Caco-2 (cell line): Measurements from ENCODE around the gene ZNF207. TPM values are rescaled to one million over a fixed set of nuclear protein-coding genes. Genes with fewer than 3 reads are reported as not detected.

Source experiments
- BruUV-seq: library from RNA; stranded (reverse); fragments of 400-500 nt; replicated peaks from 2 replicates; lab custom pipeline; 2021; lab: Mats Ljungman, UMichigan
- CTCF ChIA-PET: fragments of 300-600 bp; sonication (Branson Sonifier 250); formaldehyde crosslinking; loops from one replicate; lab custom pipeline; 2022; ENCODE audit warnings: antibody characterized with exemption; lab: Charles Lee
- POLR2A ChIA-PET: fragments of 300-600 bp; sonication (Branson Sonifier 250); formaldehyde crosslinking; loops from one replicate; lab custom pipeline; 2022; ENCODE audit warnings: antibody characterized with exemption; lab: Charles Lee
- DNase-seq, 2 experiments: peaks; one replicate each; pipeline versions ENCODE4 v3.0.0 to v3.0.0-alpha.2; 2020 to 2022
- H3K27me3 ChIP-seq: replicated peaks from 2 replicates; pipeline ENCODE4 v1.6.0; 2011; ENCODE audit warnings: low read length; ENCODE audit not compliant: control insufficient read depth, insufficient read depth
- H3K36me3 ChIP-seq: 2 replicates; pipeline ENCODE4 v1.5.1; 2011; ENCODE audit warnings: low read length; ENCODE audit not compliant: control insufficient read depth, insufficient read depth
- H3K4me1 ChIP-seq: fragments of 250-450 bp; sonication (Bioruptor Pico); 2 replicates; pipeline ENCODE4 v1.5.1; 2020; ENCODE audit warnings: mild to moderate bottlenecking
- H3K4me3 ChIP-seq: 2 replicates; pipeline ENCODE4 v1.5.1; 2011; ENCODE audit warnings: low read depth, mild to moderate bottlenecking, control low read depth, low read length
- H3K9me3 ChIP-seq: fragments of 250-450 bp; sonication (Bioruptor Pico); 2 replicates; pipeline ENCODE4 v1.5.1; 2020; ENCODE audit warnings: mild to moderate bottlenecking, moderate library complexity
- H3K27ac Mint-ChIP-seq: one replicate; pipeline ENCODE4 v1.8.0; 2022; ENCODE audit warnings: mixed read lengths; ENCODE audit not compliant: unreplicated experiment
- H3K27me3 Mint-ChIP-seq: one replicate; pipeline ENCODE4 v1.8.0; 2022; ENCODE audit warnings: mixed read lengths; ENCODE audit not compliant: insufficient read depth, unreplicated experiment
- H3K36me3 Mint-ChIP-seq: one replicate; pipeline ENCODE4 v1.8.0; 2022; ENCODE audit warnings: mild to moderate bottlenecking, mixed read lengths; ENCODE audit not compliant: insufficient read depth, unreplicated experiment
- H3K4me1 Mint-ChIP-seq: one replicate; pipeline ENCODE4 v1.8.0; 2022; ENCODE audit warnings: low read depth, mixed read lengths; ENCODE audit not compliant: unreplicated experiment
- H3K4me3 Mint-ChIP-seq: one replicate; pipeline ENCODE4 v1.8.0; 2022; ENCODE audit warnings: mild to moderate bottlenecking, moderate library complexity, mixed read lengths; ENCODE audit not compliant: unreplicated experiment
- H3K9me3 Mint-ChIP-seq: one replicate; pipeline ENCODE4 v1.8.0; 2022; ENCODE audit warnings: mixed read lengths; ENCODE audit not compliant: unreplicated experiment
- intact Hi-C: fragments of 100-400 bp; cut with micrococcal nuclease; formaldehyde crosslinking; loops from one replicate; pipeline ENCODE4 v1.10.0; 2022; ENCODE audit not compliant: unreplicated experiment
- total RNA-seq: library from RNA; stranded (reverse); gene quantifications from 2 replicates; pipeline ENCODE4 v1.2.3, GENCODE V29; 2022
- TF ChIP-seq, protein P1 (sequence below), 2 experiments: fragments of 200-600 bp in 1 of 2; IDR thresholded peaks; 1 replicate in 1 of 2; 2 replicates in 1 of 2; pipeline versions ENCODE4 v1.5.1 to v1.8.0; 2011 to 2022; ENCODE audit warnings: antibody characterized with exemption in 1 of 2, control low read depth in 1 of 2, inconsistent platforms in 1 of 2, low read depth in 1 of 2, low read length in 1 of 2, mild to moderate bottlenecking in 1 of 2, moderate library complexity in 1 of 2; ENCODE audit not compliant: insufficient read depth in 1 of 2, severe bottlenecking in 1 of 2, unreplicated experiment in 1 of 2

The ZNF207 gene
- total RNA-seq, 1 experiment from 2014 or later = 211 TPM

DNA sequence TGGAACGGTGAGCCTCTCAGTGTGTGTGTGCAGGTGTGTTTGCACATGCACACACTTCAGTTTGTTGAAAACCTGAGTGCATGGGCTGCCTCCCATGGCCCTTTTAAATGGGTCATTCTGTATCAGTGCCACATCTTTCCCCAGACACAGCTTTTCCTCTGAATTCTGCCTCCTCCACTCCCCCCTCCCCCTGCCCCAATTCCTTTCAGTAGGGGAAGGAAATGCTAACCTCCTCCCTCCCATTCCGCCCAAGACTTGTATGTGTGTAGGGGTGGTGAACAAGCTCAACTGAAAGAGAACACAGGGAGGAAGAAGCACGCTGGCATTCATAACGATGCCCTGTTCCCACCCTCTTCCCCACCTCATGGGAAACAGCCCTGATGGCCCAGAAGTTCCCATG is 42.3 kb upstream of the ZNF207 start:
- H3K27me3 ChIP-seq = no peaks in the 10 kb centered on the region
- Mint-ChIP-seq H3K4me1 (no peaks in the 10 kb centered on the region), H3K9me3 (no peaks in the 10 kb centered on the region), H3K27ac (no peak overlapping the region), H3K27me3 (no peaks in the 10 kb centered on the region), H3K36me3 (no peaks in the 10 kb centered on the region), H3K4me3 (no peak overlapping the region)
- 0 out of 2 replicates have a peak, but pooled peaks cover 7% of the 10 kb centered on the region for H3K4me1 ChIP-seq
- DNase-seq = no peak
- intact Hi-C loops = no loop called here
- no peaks in the 10 kb centered on the region for H3K9me3 ChIP-seq
- no peak overlapping the region for H3K4me3 ChIP-seq
- ChIA-PET CTCF (no interaction called here), POLR2A (no interaction called here)
- H3K36me3 ChIP-seq = no peaks in the 10 kb centered on the region
- TF ChIP-seq, protein P1, sequence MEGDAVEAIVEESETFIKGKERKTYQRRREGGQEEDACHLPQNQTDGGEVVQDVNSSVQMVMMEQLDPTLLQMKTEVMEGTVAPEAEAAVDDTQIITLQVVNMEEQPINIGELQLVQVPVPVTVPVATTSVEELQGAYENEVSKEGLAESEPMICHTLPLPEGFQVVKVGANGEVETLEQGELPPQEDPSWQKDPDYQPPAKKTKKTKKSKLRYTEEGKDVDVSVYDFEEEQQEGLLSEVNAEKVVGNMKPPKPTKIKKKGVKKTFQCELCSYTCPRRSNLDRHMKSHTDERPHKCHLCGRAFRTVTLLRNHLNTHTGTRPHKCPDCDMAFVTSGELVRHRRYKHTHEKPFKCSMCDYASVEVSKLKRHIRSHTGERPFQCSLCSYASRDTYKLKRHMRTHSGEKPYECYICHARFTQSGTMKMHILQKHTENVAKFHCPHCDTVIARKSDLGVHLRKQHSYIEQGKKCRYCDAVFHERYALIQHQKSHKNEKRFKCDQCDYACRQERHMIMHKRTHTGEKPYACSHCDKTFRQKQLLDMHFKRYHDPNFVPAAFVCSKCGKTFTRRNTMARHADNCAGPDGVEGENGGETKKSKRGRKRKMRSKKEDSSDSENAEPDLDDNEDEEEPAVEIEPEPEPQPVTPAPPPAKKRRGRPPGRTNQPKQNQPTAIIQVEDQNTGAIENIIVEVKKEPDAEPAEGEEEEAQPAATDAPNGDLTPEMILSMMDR (IDR thresholded peaks at IDR 0.05; ENCODE audit: insufficient read depth in 1 of 2, low read depth in 1 of 2, low read length in 1 of 2, severe bottlenecking in 1 of 2, unreplicated experiment in 1 of 2) = no peak
- BruUV-seq = no TSS peak

DNA sequence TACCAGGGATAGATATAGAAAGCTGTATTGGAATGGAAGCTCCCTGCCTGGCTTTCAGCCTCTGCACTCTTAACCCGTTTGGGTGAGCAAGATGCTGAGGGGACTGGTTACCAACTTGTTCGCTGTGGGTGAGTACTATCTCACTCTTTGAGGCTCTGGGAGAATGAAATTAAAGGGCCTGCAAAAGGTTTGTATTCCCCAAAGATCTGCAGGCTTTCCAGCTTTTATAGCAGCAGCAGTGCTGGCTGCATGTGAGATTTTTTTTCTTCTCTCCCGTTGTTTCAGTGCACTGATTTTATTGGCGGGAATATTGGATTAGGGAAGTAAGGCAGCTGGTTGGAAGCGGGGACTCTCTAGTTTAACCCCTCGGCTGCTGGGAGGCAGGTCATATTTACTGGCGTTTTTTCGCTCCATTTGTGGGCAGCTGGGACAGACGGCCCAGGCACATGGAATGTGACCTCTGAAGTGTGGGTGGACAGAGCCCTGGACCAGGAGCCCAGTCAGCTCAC is 38.9 kb upstream of the ZNF207 start:
- Histone ChIP-seq H3K4me3 (no peak overlapping the region), H3K9me3 (no peaks in the 10 kb centered on the region), H3K4me1 (no peaks in the 10 kb centered on the region), H3K27me3 (no peaks in the 10 kb centered on the region), H3K36me3 (no peaks in the 10 kb centered on the region)
- Mint-ChIP-seq H3K27me3 (peaks cover 6% of the 10 kb centered on the region), H3K36me3 (no peaks in the 10 kb centered on the region), H3K4me1 (no peaks in the 10 kb centered on the region), H3K9me3 (no peaks in the 10 kb centered on the region), H3K27ac (no peak overlapping the region), H3K4me3 (no peak overlapping the region)
- ChIA-PET POLR2A (interaction anchor here (0.6 kb wide), 1 partner anchor 89 kb away, joined by 3 read pairs; no protein-coding TSS in a partner anchor), CTCF (interaction anchor here (0.6 to 1.0 kb wide), 3 partner anchors 9 to 332 kb away, joined by 4 to 8 read pairs (median 4); no protein-coding TSS in a partner anchor)
- TF ChIP-seq, protein P1 (IDR thresholded peaks at IDR 0.05; ENCODE audit: insufficient read depth in 1 of 2, low read depth in 1 of 2, low read length in 1 of 2, severe bottlenecking in 1 of 2, unreplicated experiment in 1 of 2) = no peak
- intact Hi-C loops = no loop called here
- no peak for DNase-seq
- no TSS peak for BruUV-seq

DNA sequence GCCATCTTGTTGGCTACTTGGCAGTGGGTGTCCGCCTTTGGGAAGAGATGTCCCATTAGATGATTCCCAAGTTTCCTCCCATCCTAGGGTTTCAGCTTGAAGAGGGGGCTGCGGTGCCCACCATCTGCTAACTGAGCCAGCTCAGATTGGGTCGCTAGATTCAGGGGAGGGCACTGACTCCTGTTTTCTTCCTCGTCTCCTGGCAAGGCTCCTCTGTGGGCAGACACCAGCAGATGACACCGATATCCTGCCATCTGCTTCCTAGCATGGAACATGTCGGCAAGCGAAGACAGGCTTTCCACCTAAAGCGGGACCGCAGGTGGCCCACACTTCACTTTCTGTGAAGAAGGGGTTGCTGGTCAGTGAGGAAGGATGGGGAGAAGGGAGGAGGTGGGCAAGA is 35.3 kb upstream of the ZNF207 start:
- BruUV-seq = no TSS peak
- Histone ChIP-seq H3K4me1 (no peaks in the 10 kb centered on the region), H3K36me3 (no peaks in the 10 kb centered on the region), H3K27me3 (no peaks in the 10 kb centered on the region), H3K9me3 (no peaks in the 10 kb centered on the region), H3K4me3 (no peak overlapping the region)
- no peak overlapping the region for H3K4me3 Mint-ChIP-seq
- peaks cover 6% of the 10 kb centered on the region for H3K27me3 Mint-ChIP-seq
- ChIA-PET CTCF (interaction anchor here (0.8 kb wide), 1 partner anchor 28 kb away, joined by 3 read pairs; no protein-coding TSS in a partner anchor), POLR2A (no interaction called here)
- intact Hi-C loops = loop anchor here (5.0 kb wide), 1 partner anchor 47 kb away; the partner anchor contains the start of gene RHBDL3
- no peaks in the 10 kb centered on the region for H3K9me3 Mint-ChIP-seq
- TF ChIP-seq, protein P1 (IDR thresholded peaks at IDR 0.05; ENCODE audit: insufficient read depth in 1 of 2, low read depth in 1 of 2, low read length in 1 of 2, severe bottlenecking in 1 of 2, unreplicated experiment in 1 of 2) = no peak
- no peak for DNase-seq
- H3K4me1 Mint-ChIP-seq = peaks cover 8% of the 10 kb centered on the region
- H3K36me3 Mint-ChIP-seq = no peaks in the 10 kb centered on the region
- H3K27ac Mint-ChIP-seq = no peak overlapping the region
